ENCODE results near the gene DYNC2LI1.

The DYNC2LI1 gene

GRCh38 chr2:43851011-43851980, 77.5 kb downstream of the DYNC2LI1 start:
- no peak for DNase-seq

DNA sequence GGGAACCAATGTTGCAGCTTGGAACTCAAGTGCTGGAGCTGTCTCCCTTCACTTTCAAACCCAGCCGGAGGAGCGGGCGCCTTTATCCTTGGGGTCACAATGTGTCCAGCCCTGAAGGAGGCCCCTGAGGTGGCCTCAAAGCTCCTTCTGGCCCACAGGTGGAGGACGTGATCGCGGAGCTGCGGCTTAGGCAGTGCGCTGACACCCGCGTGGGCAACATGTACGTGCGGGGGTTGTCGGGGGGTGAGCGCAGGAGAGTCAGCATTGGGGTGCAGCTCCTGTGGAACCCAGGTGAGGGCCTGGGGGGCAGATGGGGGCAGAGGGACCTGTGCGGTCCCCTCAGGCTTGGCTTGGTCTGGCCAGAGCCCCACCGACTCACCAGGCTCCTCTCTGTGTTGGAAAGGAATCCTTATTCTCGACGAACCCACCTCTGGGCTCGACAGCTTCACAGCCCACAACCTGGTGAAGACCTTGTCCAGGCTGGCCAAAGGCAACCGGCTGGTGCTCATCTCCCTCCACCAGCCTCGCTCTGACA, 78.4 kb downstream of the DYNC2LI1 start:
- DNase-seq, result no peak

GRCh38 chr2:43853141-43854081, 79.6 kb downstream of the DYNC2LI1 start:
- no peak for DNase-seq

DNA sequence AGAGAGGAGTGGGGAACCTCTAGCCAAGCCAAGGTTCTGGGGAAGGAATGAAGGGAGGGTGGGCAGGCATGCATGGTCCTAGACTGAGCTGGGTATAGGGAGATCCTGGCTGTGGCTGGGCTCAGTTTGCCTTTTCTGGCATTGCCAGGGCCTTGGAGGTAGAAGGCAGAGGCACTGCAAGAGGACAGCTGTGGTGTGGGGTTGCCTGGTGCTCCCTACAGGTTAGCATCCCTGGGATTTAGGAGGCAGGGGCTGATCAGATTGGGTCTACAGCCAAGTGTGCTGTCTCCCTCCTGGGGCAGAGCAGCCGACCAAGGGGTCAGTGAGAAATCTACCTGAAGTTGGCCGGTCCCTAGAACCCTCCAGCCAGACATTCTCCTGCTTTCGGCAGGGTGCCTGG, 80.8 kb downstream of the DYNC2LI1 start:
- DNase-seq, result no peak

- no peak for DNase-seq
Measured at GRCh38 chr2:43855292-43855691, 81.5 kb downstream of the DYNC2LI1 start.
